Activated CD8-positive, alpha-beta memory T cell treated with anti-CD3 and anti-CD28 coated beads, Interleukin-2, amount 10 ng/mL, durations not matched to agents 7 days and 5 days (primary cell): ENCODE data around the gene LRPAP1. TPM values are rescaled to one million over a fixed set of nuclear protein-coding genes. Genes with fewer than 3 reads are reported as not detected.
"Not testable (repeated sequence)": the region's sequence is repeated elsewhere in the genome, so short reads cannot be mapped to it uniquely, and the experiment has no call there.

ENCODE experiments used
- ATAC-seq: fragments of 150-1000 bp; cut with Tn5 transposase; one replicate; pipeline ENCODE4 v1.10.0; 2021; ENCODE audit warnings: moderate library complexity
- CTCF ChIA-PET: fragments of 350-600 bp; sonication (Branson Sonifier 250); formaldehyde crosslinking; loops from one replicate; lab custom pipeline; 2021; ENCODE audit warnings: antibody characterized with exemption; lab: Charles Lee
- DNase-seq: peaks from one replicate; pipeline ENCODE4 v3.0.0-alpha.2; 2020
- H3K27ac Mint-ChIP-seq: one replicate; pipeline ENCODE4 v1.8.0; 2021; ENCODE audit warnings: mild to moderate bottlenecking, mixed read lengths
- H3K27me3 Mint-ChIP-seq: one replicate; pipeline ENCODE4 v1.8.0; 2021; ENCODE audit warnings: mixed read lengths
- H3K36me3 Mint-ChIP-seq: one replicate; pipeline ENCODE4 v1.8.0; 2021; ENCODE audit warnings: mild to moderate bottlenecking, mixed read lengths
- H3K4me1 Mint-ChIP-seq: one replicate; pipeline ENCODE4 v1.8.0; 2021; ENCODE audit warnings: mixed read lengths
- H3K4me3 Mint-ChIP-seq: one replicate; pipeline ENCODE4 v1.8.0; 2021; ENCODE audit warnings: mild to moderate bottlenecking, moderate library complexity, mixed read lengths
- H3K9me3 Mint-ChIP-seq: one replicate; pipeline ENCODE4 v1.8.0; 2022; ENCODE audit warnings: low read depth, mixed read lengths
- total RNA-seq, 2 experiments: library from RNA; stranded (reverse); gene quantifications; one replicate each; pipeline ENCODE4 v1.2.3, GENCODE V29; 2021

LRPAP1 gene
- total RNA-seq, 2 experiments from 2014 or later = 77.2 to 87.6 TPM

GRCh38 chr4:3556244-3556867, 24.1 kb upstream of the LRPAP1 start:
- ATAC-seq, CTCF ChIA-PET, H3K4me3 Mint-ChIP-seq, H3K36me3 Mint-ChIP-seq, H3K27me3 Mint-ChIP-seq, H3K9me3 Mint-ChIP-seq: not testable (repeated sequence)
- Mint-ChIP-seq H3K4me1 (peaks cover 34% of the 10 kb centered on the region), H3K27ac (peak overlapping the region; percentile 59)
- DNase-seq = peak; percentile 44

GRCh38 chr4:3555459-3556070, 23.3 kb upstream of the LRPAP1 start:
- DNase-seq = peak; percentile 25
- H3K9me3 Mint-ChIP-seq, H3K36me3 Mint-ChIP-seq, H3K27me3 Mint-ChIP-seq, H3K27ac Mint-ChIP-seq, CTCF ChIA-PET, ATAC-seq, H3K4me3 Mint-ChIP-seq: not testable (repeated sequence)
- H3K4me1 Mint-ChIP-seq = peaks cover 34% of the 10 kb centered on the region

- ATAC-seq, H3K27me3 Mint-ChIP-seq, DNase-seq, CTCF ChIA-PET, H3K36me3 Mint-ChIP-seq, H3K27ac Mint-ChIP-seq, H3K4me3 Mint-ChIP-seq, H3K9me3 Mint-ChIP-seq: not testable (repeated sequence)
- H3K4me1 Mint-ChIP-seq = peaks cover 19% of the 10 kb centered on the region
Observed at GRCh38 chr4:3551366-3551765, 19.1 kb upstream of the LRPAP1 start.

GRCh38 chr4:3550792-3551325, 18.6 kb upstream of the LRPAP1 start:
- H3K9me3 Mint-ChIP-seq, CTCF ChIA-PET, H3K4me3 Mint-ChIP-seq, DNase-seq, H3K27ac Mint-ChIP-seq, H3K36me3 Mint-ChIP-seq, ATAC-seq, H3K27me3 Mint-ChIP-seq: not testable (repeated sequence)
- H3K4me1 Mint-ChIP-seq = peaks cover 16% of the 10 kb centered on the region

- H3K27me3 Mint-ChIP-seq, ATAC-seq, H3K27ac Mint-ChIP-seq, CTCF ChIA-PET, DNase-seq, H3K4me3 Mint-ChIP-seq, H3K36me3 Mint-ChIP-seq, H3K9me3 Mint-ChIP-seq, H3K4me1 Mint-ChIP-seq: not testable (repeated sequence)
Observed at GRCh38 chr4:3550041-3550440, 17.8 kb upstream of the LRPAP1 start.

DNA sequence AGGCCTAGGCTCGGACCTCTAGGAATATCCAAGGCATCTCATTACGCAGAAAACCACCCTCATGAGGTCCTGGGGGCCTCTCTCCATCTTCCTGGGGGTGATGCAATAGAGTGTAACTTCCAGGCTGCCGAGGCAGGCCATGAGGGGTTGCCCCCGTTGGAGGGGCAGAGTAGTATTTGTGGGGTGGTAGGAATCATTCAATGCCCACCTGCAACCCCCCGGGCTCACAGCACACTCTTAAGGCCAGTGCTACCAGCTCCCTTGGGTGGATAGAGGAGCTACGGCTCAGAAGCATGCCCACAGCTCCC, 17.4 kb upstream of the LRPAP1 start:
- ATAC-seq, H3K4me3 Mint-ChIP-seq, H3K36me3 Mint-ChIP-seq, H3K27me3 Mint-ChIP-seq, H3K4me1 Mint-ChIP-seq, DNase-seq, H3K9me3 Mint-ChIP-seq, H3K27ac Mint-ChIP-seq, CTCF ChIA-PET: not testable (repeated sequence)

DNA sequence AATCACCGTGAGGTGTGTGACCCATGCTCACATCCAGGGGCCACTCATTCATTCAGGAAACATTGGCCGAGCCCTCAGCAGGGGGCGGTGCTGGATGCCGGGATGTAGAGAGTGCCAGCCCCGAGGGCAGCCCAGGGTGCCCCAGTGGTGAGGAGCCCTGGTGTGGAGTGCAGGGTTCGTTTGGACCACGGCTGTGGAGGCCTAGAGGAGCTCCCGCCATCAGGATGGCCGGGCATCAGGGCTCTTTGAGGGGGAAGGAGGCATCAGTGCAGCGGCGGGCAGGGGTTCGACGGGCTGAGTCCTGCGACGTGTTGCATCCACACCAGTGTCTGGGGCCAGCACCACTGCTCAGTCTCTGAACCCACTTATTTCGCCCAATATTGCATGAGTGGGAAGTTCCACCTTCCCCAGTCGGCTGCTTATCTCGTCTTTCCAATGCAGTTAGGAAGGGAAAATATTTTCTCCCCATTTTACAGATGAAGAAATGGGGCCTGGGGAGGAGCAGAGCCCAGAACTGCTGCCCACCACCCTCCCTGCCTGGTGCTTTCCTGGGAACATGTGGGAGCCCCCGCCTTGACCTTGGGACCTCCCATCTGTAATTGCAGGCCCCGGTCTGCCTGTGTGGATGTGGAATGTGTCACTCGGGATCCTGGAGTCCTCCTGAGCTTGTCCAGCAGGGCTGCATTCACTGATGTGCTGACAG, 16.9 kb upstream of the LRPAP1 start:
- ATAC-seq, CTCF ChIA-PET: not testable (repeated sequence)

DNA sequence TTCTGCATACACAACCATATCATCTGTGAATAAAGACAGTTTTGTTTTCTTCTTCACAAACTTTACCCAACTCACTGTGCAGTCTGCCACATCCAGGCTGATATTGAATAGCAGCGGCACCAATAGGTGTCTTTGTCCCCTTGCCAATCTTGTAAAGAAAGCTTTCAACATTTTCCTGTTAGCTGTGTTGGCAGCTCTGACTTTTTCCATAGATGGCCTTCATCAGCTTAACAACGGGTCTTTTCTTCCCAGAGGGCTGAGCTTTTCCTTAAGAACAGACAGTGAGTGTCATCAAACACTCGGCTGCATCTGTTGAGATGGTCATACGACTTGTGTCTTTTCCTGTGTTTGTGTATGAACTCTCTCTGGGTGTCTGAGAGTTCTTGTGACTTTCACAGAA, 14.5 kb upstream of the LRPAP1 start:
- H3K27me3 Mint-ChIP-seq, ATAC-seq, H3K36me3 Mint-ChIP-seq, H3K9me3 Mint-ChIP-seq, H3K4me3 Mint-ChIP-seq, H3K4me1 Mint-ChIP-seq, H3K27ac Mint-ChIP-seq, CTCF ChIA-PET: not testable (repeated sequence)
- DNase-seq = peak; percentile 3

More for the DNA sequence above, 16.9 kb upstream of the LRPAP1 start:
- peak; percentile 26 for DNase-seq
- H3K4me3 Mint-ChIP-seq, H3K4me1 Mint-ChIP-seq, H3K9me3 Mint-ChIP-seq, H3K27me3 Mint-ChIP-seq, H3K27ac Mint-ChIP-seq, H3K36me3 Mint-ChIP-seq: not testable (repeated sequence)

GRCh38 chr4:3545351-3545750, 13.1 kb upstream of the LRPAP1 start:
- H3K4me1 Mint-ChIP-seq, H3K27ac Mint-ChIP-seq, CTCF ChIA-PET, ATAC-seq, H3K36me3 Mint-ChIP-seq, H3K9me3 Mint-ChIP-seq, H3K4me3 Mint-ChIP-seq, H3K27me3 Mint-ChIP-seq: not testable (repeated sequence)
- peak; percentile 22 for DNase-seq

DNA sequence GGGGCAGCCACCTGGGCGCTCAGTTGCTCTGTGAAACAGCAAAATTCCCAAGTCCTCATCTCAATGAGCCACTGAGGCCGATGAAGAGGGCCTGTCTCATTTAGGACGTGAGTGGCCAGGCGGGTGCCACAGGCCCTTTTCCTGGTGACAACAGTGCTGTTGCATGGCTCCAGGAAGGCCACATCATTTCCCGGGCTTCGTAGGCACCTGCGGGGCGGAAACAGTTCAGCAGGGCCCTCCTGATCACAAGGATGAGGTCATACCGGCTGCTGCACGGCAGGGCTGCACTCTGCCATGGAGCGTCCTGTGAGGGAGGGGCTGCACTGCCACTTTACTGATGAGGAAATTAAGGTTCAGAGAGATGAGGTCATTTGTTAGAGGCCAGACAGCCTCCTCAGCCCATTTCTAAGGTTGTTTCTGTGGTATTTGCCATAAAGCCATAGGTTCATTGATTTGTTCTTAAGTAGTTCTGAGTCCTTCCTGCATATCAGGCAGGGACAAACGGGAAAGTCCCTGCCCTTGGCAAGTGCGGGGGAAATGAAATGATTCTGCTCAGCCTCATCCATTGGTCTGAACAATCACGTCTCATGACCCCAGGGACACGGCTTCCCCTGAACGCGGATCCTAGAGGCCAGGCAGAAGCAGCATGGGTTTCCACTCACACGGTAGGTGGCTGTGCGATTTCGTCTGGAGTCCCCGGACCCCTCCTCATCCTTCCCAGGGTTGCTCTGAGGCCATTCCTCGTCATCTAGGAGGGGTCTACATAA, 12.2 kb upstream of the LRPAP1 start:
- H3K9me3 Mint-ChIP-seq, H3K4me3 Mint-ChIP-seq, H3K27me3 Mint-ChIP-seq, H3K4me1 Mint-ChIP-seq, CTCF ChIA-PET, H3K36me3 Mint-ChIP-seq, H3K27ac Mint-ChIP-seq, ATAC-seq: not testable (repeated sequence)
- peak; percentile 40 for DNase-seq

GRCh38 chr4:3543415-3543814, 11.2 kb upstream of the LRPAP1 start:
- H3K9me3 Mint-ChIP-seq, H3K4me1 Mint-ChIP-seq, CTCF ChIA-PET, DNase-seq, H3K27me3 Mint-ChIP-seq, ATAC-seq, H3K36me3 Mint-ChIP-seq, H3K27ac Mint-ChIP-seq, H3K4me3 Mint-ChIP-seq: not testable (repeated sequence)

DNA sequence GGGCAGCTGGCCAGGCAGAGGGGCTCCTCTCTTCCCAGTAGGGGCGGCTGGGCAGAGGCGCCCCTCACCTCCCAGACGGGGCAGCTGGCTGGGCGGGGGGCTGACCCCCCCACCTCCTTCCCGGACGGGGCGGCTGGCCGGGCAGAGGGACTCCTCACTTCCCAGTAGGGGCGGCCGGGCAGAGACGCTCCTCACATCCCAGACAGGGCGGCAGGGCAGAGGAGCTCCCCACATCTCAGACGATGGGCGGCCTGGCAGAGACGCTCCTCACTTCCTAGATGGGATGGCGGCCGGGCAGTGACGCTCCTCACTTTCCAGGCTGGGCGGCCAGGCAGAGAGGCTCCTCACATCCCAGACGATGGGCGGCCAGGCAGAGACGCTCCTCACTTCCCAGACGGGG, 6.7 kb upstream of the LRPAP1 start:
- DNase-seq, H3K9me3 Mint-ChIP-seq, H3K4me1 Mint-ChIP-seq, CTCF ChIA-PET, ATAC-seq, H3K27ac Mint-ChIP-seq, H3K27me3 Mint-ChIP-seq, H3K36me3 Mint-ChIP-seq, H3K4me3 Mint-ChIP-seq: not testable (repeated sequence)

DNA sequence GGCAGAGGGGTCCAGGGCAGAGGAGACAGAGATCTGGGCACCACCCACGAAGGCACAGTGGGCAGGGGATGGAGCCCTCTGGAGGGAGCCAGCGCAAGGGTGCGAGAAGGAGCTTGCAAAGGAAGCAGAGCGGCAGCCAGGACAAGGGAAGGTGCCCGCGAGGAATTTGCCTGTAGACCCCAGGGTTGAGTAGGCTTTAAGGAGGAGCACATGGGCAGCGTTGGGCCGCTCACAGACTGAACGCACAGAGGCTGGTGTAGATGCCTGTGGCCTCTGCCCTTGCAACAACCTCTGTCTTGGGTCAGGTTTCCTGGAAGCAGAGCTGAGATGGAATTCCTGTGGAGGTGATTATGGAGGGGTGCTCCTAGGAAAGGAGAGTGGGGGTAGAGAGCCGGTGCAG, 3.6 kb upstream of the LRPAP1 start:
- H3K27me3 Mint-ChIP-seq, H3K27ac Mint-ChIP-seq, H3K36me3 Mint-ChIP-seq, H3K9me3 Mint-ChIP-seq, H3K4me1 Mint-ChIP-seq, ATAC-seq, CTCF ChIA-PET, H3K4me3 Mint-ChIP-seq, DNase-seq: not testable (repeated sequence)
